ENCODE measurements around the gene ZIC5.

ZIC5 gene

DNA sequence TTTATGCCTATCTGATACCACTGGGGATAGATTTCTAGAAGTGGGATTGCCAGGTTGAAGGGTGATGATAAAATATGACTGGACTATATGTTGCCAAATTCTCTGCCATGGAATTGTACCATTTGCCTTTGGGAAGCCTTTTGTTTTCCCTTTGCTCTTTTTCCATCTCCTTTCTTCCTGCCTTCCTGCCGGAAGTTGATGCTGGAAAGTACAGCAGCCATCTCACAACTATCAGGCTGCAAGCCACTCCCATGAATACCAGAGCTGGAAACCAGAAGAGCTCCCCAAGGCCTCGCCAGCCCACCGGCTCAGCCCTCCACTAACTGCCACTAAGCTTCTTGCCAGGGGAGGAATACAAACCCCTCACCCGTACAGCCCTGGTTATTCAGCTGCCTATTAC, 29.7 kb downstream of the ZIC5 start:
- H3K9me3 ChIP-seq (ENCODE audit: severe bottlenecking), result no peaks in the 10 kb centered on the region
- no peak overlapping the region for H3K27ac ChIP-seq
- no peak for TF ChIP-seq CTCF (IDR thresholded peaks at IDR 0.05; ENCODE audit: low read depth, low read length)
- no peak for DNase-seq
- H3K36me3 ChIP-seq, result no peaks in the 10 kb centered on the region
- no peaks in the 10 kb centered on the region for H3K27me3 ChIP-seq (ENCODE audit: insufficient read depth, low read depth, severe bottlenecking)
- H3K4me3 ChIP-seq (ENCODE audit: low read depth, low read length), result no peak overlapping the region

DNA sequence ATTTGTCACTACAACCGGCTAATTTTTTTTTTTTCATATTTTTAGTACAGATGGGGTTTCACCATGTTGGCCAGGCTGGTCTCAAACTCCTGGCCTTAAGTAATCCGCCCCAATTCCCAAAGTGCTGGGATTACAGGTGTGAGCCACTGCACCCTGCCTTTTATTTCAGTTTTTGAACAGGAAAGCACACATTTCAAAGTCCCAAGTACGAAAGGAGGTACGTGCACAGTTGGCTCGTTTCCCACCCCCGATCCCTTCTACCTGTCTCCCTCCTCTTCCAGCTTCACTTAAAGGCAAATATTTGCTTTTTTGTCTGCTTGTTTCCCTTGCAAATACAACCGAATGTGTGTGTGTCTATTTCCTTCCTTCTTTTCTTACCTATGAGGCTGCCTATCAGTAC, 30.5 kb downstream of the ZIC5 start:
- Histone ChIP-seq H3K4me3 (ENCODE audit: low read depth, low read length) (no peak overlapping the region), H3K27me3 (ENCODE audit: insufficient read depth, low read depth, severe bottlenecking) (no peaks in the 10 kb centered on the region), H3K27ac (no peak overlapping the region), H3K36me3 (no peaks in the 10 kb centered on the region), H3K9me3 (ENCODE audit: severe bottlenecking) (no peaks in the 10 kb centered on the region)
- no peak for DNase-seq
- no peak for TF ChIP-seq CTCF (IDR thresholded peaks at IDR 0.05; ENCODE audit: low read depth, low read length)

DNA sequence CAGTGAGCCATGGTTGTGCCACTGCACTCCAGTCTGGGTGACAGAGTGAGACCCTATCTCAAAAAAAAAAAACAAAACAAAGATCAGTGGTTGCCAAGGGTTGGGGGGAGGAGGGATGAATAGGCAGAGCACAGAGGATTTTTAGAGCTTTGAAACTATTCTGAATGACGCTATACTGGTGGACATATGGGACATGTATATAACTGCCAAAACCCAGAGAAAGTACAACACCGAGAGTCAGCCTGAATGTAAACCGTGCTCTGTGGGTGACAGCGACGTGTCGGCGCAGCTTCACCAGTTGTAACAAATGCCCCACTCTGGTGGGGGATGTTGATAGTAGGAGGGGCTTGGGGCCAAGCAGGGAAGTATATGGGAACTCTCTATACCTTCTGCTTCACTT, 32.9 kb downstream of the ZIC5 start:
- Histone ChIP-seq H3K4me3 (ENCODE audit: low read depth, low read length) (no peak overlapping the region), H3K27me3 (ENCODE audit: insufficient read depth, low read depth, severe bottlenecking) (no peaks in the 10 kb centered on the region), H3K9me3 (ENCODE audit: severe bottlenecking) (no peaks in the 10 kb centered on the region), H3K36me3 (no peaks in the 10 kb centered on the region), H3K27ac (no peak overlapping the region)
- DNase-seq, result no peak
- TF ChIP-seq CTCF (IDR thresholded peaks at IDR 0.05; ENCODE audit: low read depth, low read length), result no peak

DNA sequence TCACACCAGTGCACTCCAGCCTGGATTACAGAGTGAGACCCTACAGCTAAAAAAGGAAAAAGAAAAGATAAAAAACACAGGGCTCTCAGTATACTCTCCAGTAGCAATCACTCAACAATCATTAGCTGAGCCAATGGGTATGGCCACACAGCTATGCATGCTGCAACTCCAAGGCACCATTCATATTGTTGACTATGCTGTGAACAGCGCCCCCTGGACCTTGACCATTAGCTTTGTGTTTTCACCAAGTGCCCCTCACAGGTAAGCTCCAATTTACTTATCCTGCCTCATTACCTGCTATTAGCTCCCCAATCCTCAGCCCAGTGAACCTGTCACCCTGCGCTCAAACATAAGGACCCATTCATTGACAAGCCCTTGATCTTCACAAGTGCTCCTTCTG, 35.8 kb downstream of the ZIC5 start:
- Histone ChIP-seq H3K27me3 (ENCODE audit: insufficient read depth, low read depth, severe bottlenecking) (no peaks in the 10 kb centered on the region), H3K4me3 (ENCODE audit: low read depth, low read length) (no peak overlapping the region), H3K27ac (no peak overlapping the region), H3K36me3 (no peaks in the 10 kb centered on the region), H3K9me3 (ENCODE audit: severe bottlenecking) (no peaks in the 10 kb centered on the region)
- peak; percentile 72 for TF ChIP-seq CTCF (IDR thresholded peaks at IDR 0.05; ENCODE audit: low read depth, low read length)
- DNase-seq, result peak; percentile 34

GRCh38 chr13:99932912-99933311, 38.7 kb downstream of the ZIC5 start:
- H3K27ac ChIP-seq, result no peak overlapping the region
- H3K36me3 ChIP-seq, result no peaks in the 10 kb centered on the region
- H3K9me3 ChIP-seq (ENCODE audit: severe bottlenecking), result no peaks in the 10 kb centered on the region
- no peak for DNase-seq
- no peaks in the 10 kb centered on the region for H3K27me3 ChIP-seq (ENCODE audit: insufficient read depth, low read depth, severe bottlenecking)
- H3K4me3 ChIP-seq (ENCODE audit: low read depth, low read length), result no peak overlapping the region
- TF ChIP-seq CTCF (IDR thresholded peaks at IDR 0.05; ENCODE audit: low read depth, low read length), result no peak

GRCh38 chr13:99930925-99931324, 40.6 kb downstream of the ZIC5 start:
- no peak for DNase-seq

More at GRCh38 chr13:99930925-99931324, 40.6 kb downstream of the ZIC5 start:
- no peaks in the 10 kb centered on the region for H3K27me3 ChIP-seq (ENCODE audit: insufficient read depth, low read depth, severe bottlenecking)
- H3K9me3 ChIP-seq (ENCODE audit: severe bottlenecking), result no peaks in the 10 kb centered on the region
- H3K4me3 ChIP-seq (ENCODE audit: low read depth, low read length), result no peak overlapping the region
- no peak overlapping the region for H3K27ac ChIP-seq
- H3K36me3 ChIP-seq, result no peaks in the 10 kb centered on the region
- TF ChIP-seq CTCF (IDR thresholded peaks at IDR 0.05; ENCODE audit: low read depth, low read length), result no peak
